ENCODE results near the gene LENG9. TPM values are rescaled to one million over a fixed set of nuclear protein-coding genes. Genes with fewer than 3 reads are reported as not detected.
"Not testable (repeated sequence)": the region's sequence is repeated elsewhere in the genome, so short reads cannot be mapped to it uniquely, and the experiment has no call there.

The LENG9 gene
- total RNA-seq, 2 donors from 2014 or later, result 2.5 to 3.5 TPM

- DNase-seq, result no peak
- Mint-ChIP-seq H3K27me3 (ENCODE audit: insufficient read depth) (no peaks in the 10 kb centered on the region), H3K4me1 (no peaks in the 10 kb centered on the region), H3K36me3 (ENCODE audit: low read depth) (no peaks in the 10 kb centered on the region), H3K4me3 (no peak overlapping the region), H3K9me3 (peaks cover 68% of the 10 kb centered on the region), H3K27ac (no peak overlapping the region)
- Histone ChIP-seq H3K4me1 (ENCODE audit: control insufficient read depth, insufficient read depth, low read length) (no peaks in the 10 kb centered on the region), H3K4me3 (ENCODE audit: low read length) (no peak overlapping the region), H3K9ac (ENCODE audit: extremely low read depth, low read length, poor library complexity, severe bottlenecking) (no peak overlapping the region), H3K9me3 (ENCODE audit: control insufficient read depth, low read length) (no peaks in the 10 kb centered on the region), H3K27ac (ENCODE audit: low read depth, low read length) (no peak overlapping the region), H3K36me3 (ENCODE audit: control insufficient read depth, insufficient read depth, low read length) (no peaks in the 10 kb centered on the region), H3K27me3 (ENCODE audit: control insufficient read depth, insufficient read depth, low read length, poor library complexity, severe bottlenecking) (no peaks in the 10 kb centered on the region)
- WGBS, 2 experiments (ENCODE audit: insufficient coverage in 1 of 2, insufficient read length in 1 of 2), result 79 to 83% methylated on average over 7 to 12 of the region's 12 CpGs
- no peak for TF ChIP-seq CTCF (conservative IDR thresholded peaks at IDR 0.05)
Observed at GRCh38 chr19:54507824-54508223, 44.2 kb upstream of the LENG9 start.

DNA sequence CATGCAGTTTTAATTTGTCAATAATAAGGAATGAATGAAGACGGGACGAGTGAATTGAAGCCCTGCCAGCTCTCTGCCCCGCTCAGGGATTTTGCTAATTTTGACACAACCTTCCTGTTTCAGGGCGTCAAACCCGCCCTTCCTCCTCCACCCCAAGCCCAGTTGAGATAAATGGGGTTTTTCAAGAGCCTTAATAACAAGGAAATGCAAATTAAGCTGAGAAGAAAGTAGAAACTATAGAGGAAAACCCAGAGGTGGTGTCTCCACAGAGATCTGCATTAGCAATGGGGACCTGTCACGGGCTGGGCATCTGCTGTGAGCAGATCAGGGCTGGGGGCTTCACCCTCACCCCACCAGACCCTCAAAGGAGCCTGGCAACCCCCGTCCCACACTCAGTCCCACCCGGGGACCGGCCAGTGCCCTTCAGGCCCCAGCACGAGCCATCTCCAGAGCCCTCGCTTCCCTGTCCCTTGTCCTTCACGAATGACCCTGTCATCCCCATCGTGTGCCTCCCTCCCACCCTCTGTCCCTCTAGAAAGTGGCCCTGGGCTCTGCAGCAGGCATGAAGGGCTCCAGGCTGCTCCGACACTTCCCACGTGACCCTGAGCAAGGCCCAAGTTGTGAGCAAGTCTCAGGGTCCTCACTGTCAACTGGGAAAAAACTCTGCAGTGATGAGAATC lies 43.6 kb upstream of the LENG9 start:
- not testable (repeated sequence) for H3K9ac ChIP-seq (ENCODE audit: extremely low read depth, low read length, poor library complexity, severe bottlenecking); H3K4me1 Mint-ChIP-seq; H3K27ac Mint-ChIP-seq; H3K36me3 ChIP-seq (ENCODE audit: control insufficient read depth, insufficient read depth, low read length); DNase-seq; H3K27me3 ChIP-seq (ENCODE audit: control insufficient read depth, insufficient read depth, low read length, poor library complexity, severe bottlenecking); H3K9me3 ChIP-seq (ENCODE audit: control insufficient read depth, low read length); H3K36me3 Mint-ChIP-seq (ENCODE audit: low read depth); H3K4me1 ChIP-seq (ENCODE audit: control insufficient read depth, insufficient read depth, low read length); H3K27ac ChIP-seq (ENCODE audit: low read depth, low read length); H3K4me3 Mint-ChIP-seq; H3K27me3 Mint-ChIP-seq (ENCODE audit: insufficient read depth); H3K4me3 ChIP-seq (ENCODE audit: low read length)
- H3K9me3 Mint-ChIP-seq, result peaks cover 68% of the 10 kb centered on the region
- 81% methylated on average over 9 of the region's 15 CpGs; no CpG with 5 or more reads in 1 of the 2 experiments for WGBS, 2 experiments (ENCODE audit: insufficient coverage in 1 of 2, insufficient read length in 1 of 2)

DNA sequence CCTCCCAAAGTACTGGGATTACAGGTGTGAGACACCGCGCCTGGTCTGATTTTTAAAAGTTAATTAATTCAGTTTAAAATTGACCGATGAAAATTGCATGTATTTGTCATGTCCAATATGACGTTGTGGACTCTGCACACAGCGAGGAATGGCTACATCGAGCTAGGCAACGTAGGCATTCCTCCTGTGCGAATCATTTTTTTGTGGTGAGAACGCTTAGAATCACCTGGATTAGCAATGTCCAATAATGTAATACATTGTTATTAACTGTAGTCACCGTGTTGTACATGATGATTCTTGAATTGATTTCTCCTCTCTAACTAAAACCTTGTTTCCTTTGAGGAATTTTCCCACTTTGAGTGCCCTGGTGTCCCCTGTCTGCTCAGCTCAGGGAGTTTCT lies 42.5 kb upstream of the LENG9 start:
- peaks cover 7% of the 10 kb centered on the region for H3K9me3 ChIP-seq (ENCODE audit: control insufficient read depth, low read length)
- WGBS, 2 experiments (ENCODE audit: insufficient coverage in 1 of 2, insufficient read length in 1 of 2), result 65 to 67% methylated on average over 10 of the region's 10 CpGs
- no peak overlapping the region for H3K4me3 ChIP-seq (ENCODE audit: low read length)
- peaks cover 65% of the 10 kb centered on the region for H3K9me3 Mint-ChIP-seq
- H3K36me3 ChIP-seq (ENCODE audit: control insufficient read depth, insufficient read depth, low read length), result no peaks in the 10 kb centered on the region
- no peaks in the 10 kb centered on the region for H3K27me3 ChIP-seq (ENCODE audit: control insufficient read depth, insufficient read depth, low read length, poor library complexity, severe bottlenecking)
- no peak overlapping the region for H3K27ac ChIP-seq (ENCODE audit: low read depth, low read length)
- H3K36me3 Mint-ChIP-seq (ENCODE audit: low read depth), result no peaks in the 10 kb centered on the region
- no peaks in the 10 kb centered on the region for H3K27me3 Mint-ChIP-seq (ENCODE audit: insufficient read depth)
- no peak overlapping the region for H3K9ac ChIP-seq (ENCODE audit: extremely low read depth, low read length, poor library complexity, severe bottlenecking)
- DNase-seq, result no peak
- H3K4me1 Mint-ChIP-seq, result no peaks in the 10 kb centered on the region
- TF ChIP-seq CTCF (conservative IDR thresholded peaks at IDR 0.05), result no peak
- no peaks in the 10 kb centered on the region for H3K4me1 ChIP-seq (ENCODE audit: control insufficient read depth, insufficient read depth, low read length)
- H3K4me3 Mint-ChIP-seq, result no peak overlapping the region
- no peak overlapping the region for H3K27ac Mint-ChIP-seq

DNA sequence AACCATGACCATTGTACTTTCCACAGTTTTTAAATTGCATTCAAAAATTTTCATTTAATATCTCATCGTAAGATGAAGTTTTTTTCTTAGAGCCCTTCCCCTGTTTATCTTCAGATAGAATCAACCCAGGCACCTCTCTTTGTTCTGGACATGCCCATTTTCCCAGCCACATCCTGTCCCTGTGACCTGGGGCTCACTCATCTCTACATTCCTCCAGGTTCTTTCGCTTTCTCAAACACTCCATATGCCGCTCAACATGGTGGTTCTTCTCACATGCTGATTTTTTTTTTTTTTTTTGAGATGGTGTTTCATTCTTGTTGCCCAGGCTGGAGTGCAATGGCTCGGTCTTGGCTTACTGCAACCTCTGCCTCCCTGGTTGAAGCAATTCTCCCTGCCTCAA lies 42.0 kb upstream of the LENG9 start:
- not testable (repeated sequence) for H3K9me3 ChIP-seq (ENCODE audit: control insufficient read depth, low read length); DNase-seq; H3K27ac Mint-ChIP-seq; H3K4me3 Mint-ChIP-seq; H3K4me3 ChIP-seq (ENCODE audit: low read length); H3K27me3 Mint-ChIP-seq (ENCODE audit: insufficient read depth); H3K36me3 Mint-ChIP-seq (ENCODE audit: low read depth); H3K27ac ChIP-seq (ENCODE audit: low read depth, low read length); H3K4me1 Mint-ChIP-seq; H3K27me3 ChIP-seq (ENCODE audit: control insufficient read depth, insufficient read depth, low read length, poor library complexity, severe bottlenecking); H3K36me3 ChIP-seq (ENCODE audit: control insufficient read depth, insufficient read depth, low read length); H3K4me1 ChIP-seq (ENCODE audit: control insufficient read depth, insufficient read depth, low read length); H3K9ac ChIP-seq (ENCODE audit: extremely low read depth, low read length, poor library complexity, severe bottlenecking)
- WGBS, 2 experiments (ENCODE audit: insufficient coverage in 1 of 2, insufficient read length in 1 of 2), result 76 to 90% methylated on average over 1 to 4 of the region's 4 CpGs
- peaks cover 69% of the 10 kb centered on the region for H3K9me3 Mint-ChIP-seq
